Activated CD4-positive, alpha-beta T cell treated with anti-CD3 and anti-CD28 coated beads, Interleukin-2, amount 50 U/mL, for 4 hours (primary cell): ENCODE measurements around the gene SHLD1.
"Not testable (repeated sequence)": the region's sequence is repeated elsewhere in the genome, so short reads cannot be mapped to it uniquely, and the experiment has no call there.

Experiments used
- DNase-seq, 2 experiments: peaks; one replicate each; pipeline ENCODE4 v3.0.0-alpha.2; 2020

The SHLD1 gene

DNA sequence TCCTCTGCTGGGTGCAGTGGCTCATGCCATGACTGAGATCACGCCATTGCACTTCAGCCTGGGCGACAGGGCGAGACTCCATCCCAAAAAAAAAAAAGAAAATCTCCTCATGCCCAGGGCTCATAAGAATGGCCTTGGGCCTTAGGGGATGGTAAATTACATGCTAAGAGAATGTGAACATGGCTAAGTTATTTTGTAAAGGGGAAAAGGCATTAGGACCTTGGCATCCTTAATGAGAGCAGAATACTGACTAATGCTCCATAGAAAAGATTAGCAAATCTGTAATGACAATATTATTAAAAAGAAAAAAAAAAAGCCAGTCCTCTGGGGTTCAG, 12.6 kb upstream of the SHLD1 start:
- no peak for DNase-seq

DNA sequence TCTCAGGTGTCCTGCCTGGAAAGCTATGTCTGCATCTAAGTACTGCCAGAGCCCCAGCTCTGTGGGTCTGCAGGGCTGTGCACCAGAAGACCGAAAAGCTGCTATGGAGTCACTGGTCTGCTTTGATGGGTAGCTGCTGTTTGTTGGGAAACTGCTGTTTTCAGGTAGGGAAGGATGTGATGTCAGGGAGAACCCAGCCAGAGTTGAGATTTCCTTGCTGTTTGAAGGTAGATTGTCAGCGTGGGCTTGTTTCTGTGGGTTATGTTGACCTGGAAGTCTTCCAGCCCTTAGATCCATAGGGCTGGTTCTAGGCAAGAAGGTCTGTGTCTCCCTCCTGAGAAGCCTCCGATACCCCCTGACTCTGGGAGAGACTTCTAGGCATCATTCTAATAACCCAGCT, 12.2 kb upstream of the SHLD1 start:
- no peak for DNase-seq

DNA sequence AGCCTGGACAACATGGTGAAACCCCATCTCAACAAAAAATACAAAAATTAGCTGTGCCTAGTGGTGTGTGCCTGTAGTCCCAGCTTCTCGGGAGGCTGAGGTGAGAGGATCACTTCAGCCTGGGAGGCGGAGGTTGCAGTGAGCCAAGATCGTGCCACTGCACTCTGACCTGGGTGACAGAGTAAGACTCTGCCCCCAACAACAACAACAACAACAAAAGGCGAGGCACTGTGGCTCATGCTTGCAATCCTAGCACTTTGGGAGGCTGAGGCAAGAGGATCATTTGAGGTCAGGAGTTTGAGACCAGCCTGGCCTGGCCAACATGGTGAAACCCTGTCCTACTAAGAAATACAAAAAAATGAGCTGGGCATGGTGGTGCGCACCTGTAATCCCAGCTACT, 9.6 kb upstream of the SHLD1 start:
- not testable (repeated sequence) for DNase-seq

DNA sequence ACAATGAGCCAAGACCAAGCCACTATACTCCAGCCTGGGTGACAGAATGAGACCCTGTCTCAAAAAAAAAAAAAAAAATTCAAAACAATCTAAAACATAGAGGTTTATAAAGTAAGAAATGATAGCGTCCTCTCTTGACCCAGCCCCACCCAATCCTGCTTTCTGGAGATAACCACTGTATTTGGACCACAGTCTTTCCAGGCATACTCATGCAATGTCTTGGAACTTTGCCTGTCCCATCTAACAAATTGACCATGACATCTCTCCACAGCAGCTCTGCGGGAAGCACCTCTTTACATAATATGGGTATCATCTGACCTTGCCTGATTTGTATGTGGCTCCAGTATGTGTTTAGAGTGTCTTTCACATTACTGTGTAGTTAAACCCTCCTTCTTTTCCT, 9.1 kb upstream of the SHLD1 start:
- DNase-seq: no peak

DNA sequence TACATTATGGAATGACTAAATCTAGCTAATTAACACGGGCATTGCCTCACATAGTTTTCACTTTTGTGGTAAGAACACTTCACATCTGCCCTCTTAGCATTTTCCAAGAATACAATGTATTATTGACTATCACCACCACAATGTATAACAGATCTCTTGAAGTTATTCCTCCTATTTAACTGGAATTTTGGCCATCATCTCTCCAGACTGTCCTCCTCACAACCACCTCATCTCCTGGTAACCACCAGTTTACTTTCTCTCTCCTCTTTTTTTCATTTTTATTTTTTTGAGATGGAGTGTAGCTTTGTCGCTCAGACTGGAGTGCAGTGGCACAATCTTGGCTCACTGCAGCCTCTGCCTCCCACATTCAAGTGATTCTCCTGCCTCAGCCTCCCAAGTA, 8.2 kb upstream of the SHLD1 start:
- no peak for DNase-seq

DNA sequence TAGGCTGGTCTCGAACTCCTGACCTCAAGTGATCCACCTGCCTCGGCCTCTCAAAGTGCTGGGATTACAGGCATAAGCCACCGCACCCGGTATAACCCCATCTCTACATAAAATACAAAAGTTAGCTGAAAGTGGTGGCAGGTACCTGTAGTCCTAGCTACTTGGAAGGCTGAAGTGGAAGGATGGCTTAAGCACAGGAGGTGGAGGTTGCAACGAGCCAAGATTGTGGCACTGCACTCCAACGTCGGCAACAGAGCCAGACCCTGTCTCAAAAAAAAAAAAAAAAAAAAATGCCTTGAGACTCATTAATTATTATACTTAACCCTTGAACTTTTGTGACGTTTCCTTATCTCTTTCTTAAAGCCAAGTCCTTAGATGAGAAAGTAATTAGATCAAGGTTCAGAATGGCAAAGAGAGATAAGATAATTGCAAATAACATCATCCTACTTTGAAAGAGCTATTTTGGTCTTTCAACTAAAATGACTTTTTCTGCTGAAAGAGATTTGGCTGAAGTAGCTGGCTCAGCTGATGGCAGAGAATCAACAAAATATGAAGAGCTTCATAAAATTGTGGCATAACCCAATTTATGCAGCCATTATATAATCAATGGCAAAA, 4.7 kb upstream of the SHLD1 start:
- no peak for DNase-seq

DNA sequence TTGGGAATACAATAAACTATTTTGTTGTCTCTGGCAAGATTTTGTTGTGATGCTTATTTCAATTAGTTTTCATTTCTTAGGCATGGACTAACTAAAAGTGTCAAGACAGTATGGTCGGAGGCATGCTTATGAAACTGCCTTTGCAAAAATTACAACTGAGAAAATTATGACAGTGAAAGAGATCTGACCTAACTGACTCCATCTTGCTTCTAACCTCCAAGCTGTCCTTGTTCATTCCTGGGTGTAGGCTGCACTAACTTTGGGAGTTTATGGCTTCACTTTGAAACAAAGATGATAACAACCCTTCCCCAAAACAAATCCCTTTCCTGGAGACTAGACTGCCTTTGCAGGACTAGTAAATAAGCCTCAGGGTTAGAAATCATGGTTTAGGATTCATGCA, 4.1 kb upstream of the SHLD1 start:
- no peak for DNase-seq

DNA sequence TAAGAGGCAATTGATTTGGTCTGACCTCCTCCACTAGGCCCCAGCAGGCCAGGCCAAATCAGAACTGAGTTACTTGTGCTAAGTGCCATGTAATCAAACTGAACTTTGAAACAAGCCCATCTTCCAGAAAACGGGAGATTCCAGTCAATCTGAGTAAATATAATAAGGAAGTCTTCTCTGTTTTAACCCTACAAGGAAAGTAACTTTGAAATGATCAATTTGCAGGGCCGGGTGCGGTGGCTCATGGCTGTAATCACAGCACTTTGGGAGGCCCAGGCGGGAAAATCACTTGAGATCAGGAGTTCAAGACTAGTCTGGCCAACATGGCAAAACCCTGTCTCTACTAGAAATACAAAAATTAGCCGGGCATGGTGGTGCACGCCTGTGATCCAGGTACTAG, 2.0 kb upstream of the SHLD1 start:
- DNase-seq: no peak

DNA sequence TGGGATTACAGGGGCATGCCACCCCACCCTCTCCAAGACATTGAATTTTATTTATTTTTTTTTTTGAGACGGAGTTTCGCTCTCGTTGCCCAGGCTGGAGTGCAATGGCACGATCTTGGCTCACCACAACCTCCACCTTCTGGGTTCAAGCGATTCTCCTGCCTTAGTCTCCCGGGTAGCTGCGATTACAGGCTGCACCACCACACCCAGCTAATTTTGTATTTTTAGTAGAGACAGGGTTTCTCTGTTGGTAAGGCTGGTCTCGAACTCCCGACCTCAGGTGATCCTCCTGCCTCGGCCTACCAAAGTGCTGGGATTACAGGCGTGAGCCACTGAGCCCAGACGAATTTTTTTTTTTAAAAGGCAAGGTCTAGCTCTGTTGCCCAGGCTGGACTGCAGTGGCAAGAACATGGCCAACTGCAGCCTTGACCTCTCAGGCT, 669 bp upstream of the SHLD1 start:
- not testable (repeated sequence) for DNase-seq

DNA sequence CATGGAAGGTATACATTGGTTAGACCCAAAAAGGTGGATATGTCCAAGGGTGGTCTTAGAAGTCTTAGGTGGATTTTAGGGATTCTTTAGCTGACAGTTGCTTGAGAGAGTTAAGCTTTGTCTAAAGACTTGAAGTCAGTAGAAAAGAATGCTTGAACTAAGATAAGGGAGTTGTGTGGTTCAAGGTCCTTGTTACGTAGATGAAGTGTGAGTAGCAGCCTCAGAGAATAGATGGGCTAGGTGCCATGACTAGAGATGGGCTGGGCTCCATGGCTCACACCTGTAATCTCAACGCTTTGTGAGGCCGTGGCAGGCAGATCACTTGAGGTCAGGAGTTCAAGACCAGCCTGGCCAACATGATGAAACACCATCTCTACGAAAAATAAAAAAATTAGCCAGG, 1.7 kb downstream of the SHLD1 start:
- no peak for DNase-seq

DNA sequence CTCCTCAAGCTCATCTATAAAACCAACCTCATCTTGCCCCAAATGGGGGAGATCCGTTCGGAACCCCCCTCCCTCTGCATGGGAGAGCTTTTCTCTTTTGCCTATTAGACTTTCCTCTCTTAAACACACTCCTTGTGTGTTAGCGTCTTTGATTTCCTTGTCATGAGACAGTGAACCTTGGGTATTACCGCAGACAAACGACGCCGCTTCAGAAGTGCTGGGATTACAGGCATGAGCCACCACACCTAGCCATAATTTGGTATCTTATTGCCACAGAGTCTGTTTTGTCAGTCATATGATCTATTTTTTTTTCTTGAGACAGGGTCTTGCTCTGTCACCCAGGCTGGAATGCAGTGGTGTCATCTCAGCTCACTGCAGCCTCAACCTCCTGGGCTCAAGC, 3.6 kb downstream of the SHLD1 start:
- DNase-seq: no peak

DNA sequence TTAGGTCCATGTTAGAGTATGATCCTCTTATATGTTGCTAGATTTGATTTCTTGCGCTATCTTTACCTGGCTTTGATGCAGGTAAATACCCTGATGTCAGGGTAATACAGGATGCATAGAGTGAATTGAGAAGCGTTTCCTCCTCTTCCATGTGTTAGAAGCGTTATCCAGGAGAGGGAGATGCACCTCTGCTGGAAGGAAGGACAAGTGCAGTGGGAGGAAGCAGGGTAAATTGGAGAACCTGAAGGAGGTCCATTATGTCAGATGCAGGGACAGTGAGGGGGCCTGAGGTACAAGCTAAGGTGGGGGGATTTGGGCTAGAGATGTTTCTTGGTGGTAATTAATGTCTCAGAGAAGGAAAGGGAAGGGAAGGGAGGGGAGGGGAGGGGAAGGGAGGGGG, 7.7 kb downstream of the SHLD1 start:
- DNase-seq: no peak

DNA sequence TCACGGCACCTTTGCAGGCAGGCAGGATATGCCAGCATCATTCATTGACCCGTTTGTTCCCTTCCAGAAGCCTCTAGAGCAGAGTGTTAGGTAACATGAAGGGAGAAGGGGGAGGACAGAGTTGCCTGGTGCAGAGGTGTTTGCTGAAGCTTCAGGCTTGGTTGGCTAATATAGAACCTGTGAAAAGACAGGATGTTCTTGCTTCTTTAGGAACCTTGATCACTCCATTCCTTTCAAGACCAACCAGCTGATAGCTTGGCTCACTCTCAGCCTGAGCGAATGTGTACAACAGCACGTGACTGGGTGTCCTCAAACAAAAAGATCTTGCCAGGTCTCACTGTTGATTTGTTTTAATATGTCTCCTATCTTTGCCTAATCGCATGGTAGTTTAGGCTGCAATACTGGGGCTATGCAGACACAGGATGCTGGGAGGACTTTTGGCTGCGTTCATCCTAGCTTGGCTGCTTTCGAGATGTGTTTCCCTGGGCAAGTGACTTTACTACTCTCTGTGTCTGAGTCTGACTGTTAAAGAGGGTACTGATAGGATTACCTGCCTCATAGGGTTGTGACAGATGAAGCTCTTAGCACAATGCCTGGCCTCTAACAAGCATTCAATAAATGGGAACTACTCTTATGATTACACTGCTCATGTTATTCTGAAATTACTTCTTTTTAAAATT, 16.0 kb downstream of the SHLD1 start:
- no peak for DNase-seq

DNA sequence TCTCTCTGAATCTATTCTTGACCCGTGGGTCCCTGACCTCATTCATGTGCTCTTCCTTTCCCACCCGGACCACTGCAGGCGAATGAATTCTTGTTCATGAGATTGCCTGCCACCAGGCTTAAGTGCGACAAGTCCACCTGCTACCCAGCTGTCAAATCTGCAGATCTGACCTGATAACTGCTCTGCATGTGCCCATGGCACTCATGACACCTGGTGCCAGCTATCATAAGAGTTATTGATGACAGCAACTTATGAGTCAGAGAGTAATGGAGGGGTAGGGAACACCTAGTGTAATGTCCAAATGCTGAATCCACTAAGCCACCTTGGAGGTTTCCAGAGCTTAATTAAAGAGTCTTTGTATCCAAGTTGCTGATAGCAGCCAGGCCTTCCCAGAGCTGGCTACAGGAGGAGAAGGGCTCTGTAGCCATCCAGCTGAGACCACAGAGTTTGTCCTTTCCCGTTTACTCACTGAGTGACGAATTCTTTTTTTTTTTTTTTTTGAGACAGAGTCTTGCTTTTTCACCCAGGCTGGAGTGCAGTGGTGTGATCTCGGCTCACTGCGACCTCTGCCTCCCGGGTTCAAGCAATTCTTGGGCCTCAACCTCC, 17.4 kb downstream of the SHLD1 start:
- no peak for DNase-seq

DNA sequence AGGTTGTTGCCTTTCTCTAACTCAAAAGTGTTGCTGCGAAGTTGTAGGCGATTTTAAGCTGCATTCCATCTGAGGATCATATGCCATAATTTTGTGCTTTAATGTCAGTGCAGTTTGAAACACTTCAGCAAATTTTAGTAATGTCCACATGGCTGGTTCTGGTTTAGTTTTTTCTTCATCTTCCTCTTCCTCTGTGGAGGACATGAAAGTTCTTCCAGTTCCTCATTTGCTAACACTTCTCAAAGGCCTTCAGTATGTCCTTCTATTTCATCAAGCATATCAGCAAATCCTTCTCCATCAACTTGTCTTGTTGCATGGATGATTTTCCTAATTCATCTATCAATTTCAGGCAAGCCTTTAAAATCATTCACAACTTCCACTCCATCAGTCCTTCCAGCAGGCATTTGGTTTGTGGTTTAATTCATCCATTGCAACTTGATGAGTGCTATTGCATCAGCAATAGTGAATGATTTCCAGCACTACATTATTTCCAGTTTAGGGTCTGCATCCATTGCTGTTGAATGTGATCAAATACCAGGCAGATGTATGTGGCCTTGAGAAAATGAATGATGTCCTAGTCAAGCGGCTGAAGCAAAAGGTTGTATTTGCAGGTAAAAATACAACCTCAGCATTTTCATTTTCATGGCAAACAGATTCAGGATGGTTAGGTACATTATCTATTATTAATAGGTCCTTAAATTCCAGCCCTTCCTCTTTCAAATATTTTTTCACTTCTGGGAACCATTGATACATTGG, 20.2 kb downstream of the SHLD1 start:
- no peak for DNase-seq

DNA sequence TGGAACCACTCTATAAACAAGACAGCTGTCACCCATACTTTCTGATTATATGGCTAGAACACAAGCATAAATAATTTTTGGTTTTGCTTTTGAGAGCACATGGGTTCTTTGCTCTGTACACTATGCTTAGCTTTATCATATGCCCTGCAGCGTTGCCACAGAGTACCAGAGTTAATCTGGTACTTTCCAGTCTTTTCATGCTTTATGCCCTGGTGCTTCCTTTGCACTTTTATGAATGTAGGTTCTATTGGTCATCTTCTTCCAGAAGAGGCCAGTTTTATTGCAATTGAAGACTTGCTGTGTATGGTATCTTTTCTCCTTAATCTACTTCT, 20.8 kb downstream of the SHLD1 start:
- DNase-seq: no peak

DNA sequence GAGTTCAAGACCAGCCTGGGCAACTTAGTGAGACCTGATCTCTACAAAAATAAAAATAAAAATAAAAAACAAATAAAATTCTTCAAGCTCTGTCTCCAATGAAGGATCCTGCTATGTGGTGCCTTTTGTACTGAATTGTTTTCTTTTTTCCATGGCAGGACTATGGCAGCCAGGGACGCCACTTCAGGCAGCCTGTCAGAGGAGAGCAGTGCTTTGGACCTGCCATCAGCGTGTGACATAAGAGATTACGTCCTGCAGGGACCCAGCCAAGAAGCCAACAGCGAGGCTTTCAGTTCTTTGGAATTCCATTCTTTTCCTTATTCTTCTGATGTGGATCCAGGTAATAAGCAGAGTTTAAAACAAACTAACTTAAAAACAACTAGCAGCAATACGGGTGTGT, 22.5 kb downstream of the SHLD1 start:
- DNase-seq: no peak

DNA sequence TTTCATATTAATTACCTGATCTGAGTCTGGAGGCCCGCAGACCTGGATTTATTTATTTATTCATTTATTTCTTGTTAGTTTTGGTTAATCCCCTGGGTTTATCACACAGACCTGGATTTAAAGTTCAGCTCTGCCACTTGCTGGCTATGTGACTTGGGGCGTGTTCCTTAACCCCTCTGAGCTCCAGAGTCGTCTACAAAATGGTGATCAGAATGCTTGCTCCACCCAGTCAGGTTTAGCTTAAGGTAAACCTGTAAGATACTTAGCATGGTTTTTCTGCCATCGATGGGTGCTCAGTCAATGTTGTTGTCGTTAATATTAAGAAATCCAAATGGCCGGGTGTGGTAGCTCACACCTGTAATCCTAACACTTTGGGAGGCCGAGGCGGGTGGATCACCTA, 23.4 kb downstream of the SHLD1 start:
- no peak for DNase-seq

DNA sequence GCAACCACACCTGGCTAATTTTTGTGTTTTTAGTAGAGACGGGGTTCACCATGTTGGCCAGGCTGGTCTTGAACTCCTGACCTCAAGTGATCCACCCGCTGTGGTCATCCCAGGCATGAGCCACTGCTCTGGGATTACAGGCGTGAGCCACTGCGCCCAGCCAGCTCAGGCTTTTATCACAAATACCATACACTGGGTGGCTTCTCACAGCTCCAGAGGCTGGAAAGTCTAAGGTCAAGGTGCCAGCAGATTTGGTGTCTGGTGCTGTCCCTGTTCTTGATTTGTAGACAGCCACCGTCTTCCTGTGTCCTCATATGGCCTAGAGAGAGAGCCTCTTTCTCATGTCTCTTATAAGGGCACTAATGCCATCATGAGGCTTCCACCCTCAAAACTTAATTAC, 25.9 kb downstream of the SHLD1 start:
- no peak for DNase-seq

DNA sequence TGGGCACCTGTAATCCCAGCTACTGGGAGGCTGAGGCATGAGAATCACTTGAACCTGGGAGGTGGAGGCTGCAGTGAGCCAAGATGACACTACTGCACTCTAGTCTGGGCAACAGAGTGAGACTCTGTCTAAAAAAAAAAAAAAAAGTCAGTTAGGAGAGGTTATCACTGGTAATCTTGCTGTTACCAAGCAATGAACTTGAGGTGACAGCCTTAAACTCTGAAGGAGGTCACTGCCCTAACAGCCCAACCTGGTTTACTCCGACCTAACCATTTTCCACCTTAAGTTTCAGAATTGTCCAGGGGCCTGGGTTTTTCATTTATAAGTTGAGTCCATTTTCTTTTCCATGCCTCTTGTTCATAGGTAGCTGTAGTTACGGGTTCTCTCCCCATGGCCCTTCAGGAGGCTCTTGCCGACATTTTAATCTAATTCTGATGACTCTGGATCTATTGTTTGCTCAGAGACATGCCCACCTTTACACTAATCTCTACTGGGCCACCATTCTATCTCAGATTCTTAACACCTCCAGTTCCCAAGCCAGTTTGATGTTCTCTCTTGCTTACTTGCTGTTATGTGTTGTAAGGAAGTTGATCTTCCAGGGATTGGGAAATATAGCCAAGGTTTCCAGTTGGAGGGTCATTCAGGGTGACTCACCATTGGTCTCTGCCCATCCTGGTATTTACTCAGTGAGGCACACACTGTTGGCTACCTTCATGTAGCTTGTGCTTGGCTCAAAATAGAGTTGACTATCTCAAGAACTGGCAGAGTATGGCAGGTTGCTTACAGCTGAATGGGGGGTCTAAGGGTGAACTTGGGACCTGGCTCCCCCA, 29.1 kb downstream of the SHLD1 start:
- DNase-seq: no peak

DNA sequence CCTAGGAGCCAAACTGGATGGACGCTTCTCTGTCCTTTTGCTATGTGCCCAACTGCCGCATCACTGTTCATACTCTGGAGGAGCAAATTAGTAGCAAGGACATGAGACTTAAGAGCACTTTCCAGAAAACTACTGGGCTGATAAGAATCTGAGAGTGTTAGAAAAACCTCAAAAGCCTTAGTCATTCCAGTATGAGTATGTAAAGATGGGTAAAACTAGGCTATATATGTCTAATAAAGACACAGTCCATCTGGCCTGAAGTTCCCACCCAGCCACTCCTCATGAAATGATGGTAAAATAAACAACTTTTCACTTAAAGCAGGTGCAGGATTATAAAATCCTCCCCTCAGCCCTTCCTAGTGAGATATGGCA, 30.6 kb downstream of the SHLD1 start:
- no peak for DNase-seq

DNA sequence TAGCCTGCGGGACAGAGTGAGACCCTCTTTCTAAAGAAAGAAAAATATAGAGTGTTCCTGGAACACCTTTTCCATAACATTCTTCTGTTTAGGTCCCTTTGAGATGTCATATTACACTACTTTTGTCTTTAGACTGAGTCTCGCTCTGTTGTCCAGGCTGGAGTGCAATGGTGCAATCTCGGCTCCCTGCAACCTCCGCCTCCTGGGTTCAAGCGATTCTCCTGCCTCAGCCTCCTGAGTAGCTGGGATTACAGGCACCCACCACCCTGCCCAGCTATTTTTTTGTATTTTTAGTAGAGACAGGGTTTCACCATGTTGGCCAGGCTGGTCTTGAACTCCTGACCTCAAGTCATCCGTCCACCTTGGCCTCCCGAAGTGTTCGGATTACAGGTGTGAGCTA, 31.2 kb downstream of the SHLD1 start:
- not testable (repeated sequence) for DNase-seq
